AG04450 (cell line): ENCODE data around the gene ADCY4. TPM values are rescaled to one million over a fixed set of nuclear protein-coding genes. Genes with fewer than 3 reads are reported as not detected.

Experiments
- CTCF ChIA-PET: fragments of 300-600, 350-600 bp; formaldehyde crosslinking; extraction: SDS; loops from one replicate; lab custom pipeline; 2022; ENCODE audit warnings: antibody characterized with exemption, inconsistent platforms; lab: Charles Lee
- POLR2A ChIA-PET: fragments of 350-600 bp; formaldehyde crosslinking; extraction: SDS; loops from one replicate; lab custom pipeline; 2021; ENCODE audit warnings: antibody characterized with exemption, inconsistent platforms; lab: Yijun Ruan, JAX
- DNase-seq: peaks from one replicate; pipeline ENCODE4 v3.0.0-alpha.2; 2011; ENCODE audit warnings: low read depth, low spot score
- H3K27ac ChIP-seq: one replicate; pipeline ENCODE4 v1.5.1; 2012; ENCODE audit warnings: low read depth, low read length, control low read depth
- H3K27me3 ChIP-seq: one replicate; pipeline ENCODE4 v1.6.0; 2012; ENCODE audit warnings: low read length; ENCODE audit not compliant: control insufficient read depth, insufficient read depth
- H3K4me3 ChIP-seq: 2 replicates; pipeline ENCODE4 v1.5.1; 2011; ENCODE audit warnings: mild to moderate bottlenecking, low read depth, low read length, control low read depth
- H3K9me3 ChIP-seq: 2 replicates; pipeline ENCODE4 v1.5.1; 2012; ENCODE audit warnings: low read length; ENCODE audit not compliant: control insufficient read depth, insufficient read depth
- CTCF ChIP-seq: IDR thresholded peaks from 2 replicates; pipeline ENCODE4 v1.5.1; 2011; ENCODE audit warnings: low read depth, low read length, control low read depth, inconsistent platforms
- polyA plus RNA-seq: library from polyadenylated mRNA; depleted of rRNA; stranded (reverse); fragments of >200 nt; gene quantifications from 2 replicates; pipeline ENCODE4 v1.2.3, GENCODE V29; 2011

ADCY4 gene
- polyA plus RNA-seq, 1 experiment, result 0.04 TPM

GRCh38 chr14:24277606-24278321 is 57.1 kb downstream of the ADCY4 start:
- ChIA-PET CTCF (interaction anchor here (0.7 to 1.5 kb wide), 2 partner anchors 19 to 30 kb away, joined by 3 to 4 read pairs; partner anchors contain the start of gene CIDEB), POLR2A (no interaction called here)
- Histone ChIP-seq H3K9me3 (no peaks in the 10 kb centered on the region), H3K27me3 (no peaks in the 10 kb centered on the region), H3K27ac (no peak overlapping the region), H3K4me3 (no peak overlapping the region)
- DNase-seq, result no peak
- TF ChIP-seq CTCF, result no peak

- POLR2A ChIA-PET, result no interaction called here
Measured at GRCh38 chr14:24277071-24277470, 57.8 kb downstream of the ADCY4 start.

GRCh38 chr14:24274101-24274543 is 60.7 kb downstream of the ADCY4 start:
- Histone ChIP-seq H3K9me3 (no peaks in the 10 kb centered on the region), H3K4me3 (no peak overlapping the region), H3K27me3 (no peaks in the 10 kb centered on the region), H3K27ac (no peak overlapping the region)
- DNase-seq, result no peak
- TF ChIP-seq CTCF, result no peak
- ChIA-PET POLR2A (no interaction called here), CTCF (interaction anchor here (1.7 kb wide), 1 partner anchor 34 kb away, joined by 8 read pairs; the partner anchor contains the start of gene CIDEB)

More at GRCh38 chr14:24277071-24277470, 57.8 kb downstream of the ADCY4 start:
- CTCF ChIA-PET, result no interaction called here
- Histone ChIP-seq H3K27me3 (no peaks in the 10 kb centered on the region), H3K27ac (no peak overlapping the region), H3K9me3 (no peaks in the 10 kb centered on the region), H3K4me3 (no peak overlapping the region)
- TF ChIP-seq CTCF, result no peak
- DNase-seq, result no peak

- TF ChIP-seq CTCF, result 0 out of 2 replicates have a peak, but pooled peaks have one; percentile 11
- H3K9me3 ChIP-seq, result no peaks in the 10 kb centered on the region
- no peak overlapping the region for H3K4me3 ChIP-seq
- H3K27me3 ChIP-seq, result no peaks in the 10 kb centered on the region
- ChIA-PET CTCF (interaction anchor here (1.7 kb wide), 1 partner anchor 34 kb away, joined by 8 read pairs; the partner anchor contains the start of gene CIDEB), POLR2A (no interaction called here)
- no peak overlapping the region for H3K27ac ChIP-seq
- no peak for DNase-seq
Measured at GRCh38 chr14:24273422-24273998, 61.4 kb downstream of the ADCY4 start.

GRCh38 chr14:24272467-24272866 is 62.4 kb downstream of the ADCY4 start:
- TF ChIP-seq CTCF, result no peak
- POLR2A ChIA-PET, result interaction anchor here (1.0 kb wide), 1 partner anchor 77 kb away, joined by 3 read pairs; the partner anchor contains the start of gene TM9SF1
- CTCF ChIA-PET, result interaction anchor here (0.6 to 3.0 kb wide), 6 partner anchors 15 to 159 kb away, joined by 3 to 19 read pairs (median 8); partner anchors contain the start of gene TINF2
- Histone ChIP-seq H3K27ac (no peak overlapping the region), H3K4me3 (no peak overlapping the region), H3K9me3 (no peaks in the 10 kb centered on the region), H3K27me3 (no peaks in the 10 kb centered on the region)
- DNase-seq, result no peak
